ENCODE results near the gene BSND.

Gene BSND

GRCh38 chr1:54986533-54986932 is 12.2 kb upstream of the BSND start:
- no peak overlapping the region for H3K4me3 ChIP-seq (ENCODE audit: low read length)
- H3K27me3 ChIP-seq (ENCODE audit: insufficient read depth, low read length): peaks cover 10% of the 10 kb centered on the region
- H3K9me3 ChIP-seq (ENCODE audit: insufficient read depth, low read depth, low read length): no peaks in the 10 kb centered on the region
- H3K27ac ChIP-seq (ENCODE audit: low read length): no peak overlapping the region
- no peaks in the 10 kb centered on the region for H3K36me3 ChIP-seq (ENCODE audit: insufficient read depth, low read depth, low read length)
- no peak overlapping the region for H3K9ac ChIP-seq (ENCODE audit: low read depth, low read length)
- peaks cover 3% of the 10 kb centered on the region; the same call in 1 of the 2 replicates for H3K4me1 ChIP-seq (ENCODE audit: insufficient read depth, low read length)

- Histone ChIP-seq H3K4me3 (ENCODE audit: low read length) (no peak overlapping the region), H3K9ac (ENCODE audit: low read depth, low read length) (no peak overlapping the region), H3K4me1 (ENCODE audit: insufficient read depth, low read length) (peaks cover 3% of the 10 kb centered on the region; the same call in 1 of the 2 replicates), H3K9me3 (ENCODE audit: insufficient read depth, low read depth, low read length) (no peaks in the 10 kb centered on the region), H3K36me3 (ENCODE audit: insufficient read depth, low read depth, low read length) (no peaks in the 10 kb centered on the region), H3K27ac (ENCODE audit: low read length) (no peak overlapping the region), H3K27me3 (ENCODE audit: insufficient read depth, low read length) (peaks cover under 1% of the 10 kb centered on the region; the same call in 1 of the 2 replicates)
Observed at GRCh38 chr1:54987427-54987826, 11.3 kb upstream of the BSND start.

GRCh38 chr1:54987919-54988705 is 10.6 kb upstream of the BSND start:
- Histone ChIP-seq H3K4me3 (ENCODE audit: low read length) (no peak overlapping the region), H3K9ac (ENCODE audit: low read depth, low read length) (no peak overlapping the region), H3K9me3 (ENCODE audit: insufficient read depth, low read depth, low read length) (no peaks in the 10 kb centered on the region), H3K27me3 (ENCODE audit: insufficient read depth, low read length) (no peaks in the 10 kb centered on the region), H3K27ac (ENCODE audit: low read length) (no peak overlapping the region), H3K4me1 (ENCODE audit: insufficient read depth, low read length) (peaks cover 3% of the 10 kb centered on the region; the same call in 1 of the 2 replicates), H3K36me3 (ENCODE audit: insufficient read depth, low read depth, low read length) (no peaks in the 10 kb centered on the region)

- no peak overlapping the region for H3K4me3 ChIP-seq (ENCODE audit: low read length)
Observed at GRCh38 chr1:54988975-54989374, 9.8 kb upstream of the BSND start.

GRCh38 chr1:54989473-54989872 is 9.3 kb upstream of the BSND start:
- no peaks in the 10 kb centered on the region for H3K9me3 ChIP-seq (ENCODE audit: insufficient read depth, low read depth, low read length)
- no peak overlapping the region for H3K4me3 ChIP-seq (ENCODE audit: low read length)
- H3K4me1 ChIP-seq (ENCODE audit: insufficient read depth, low read length): peaks cover 6% of the 10 kb centered on the region
- H3K27ac ChIP-seq (ENCODE audit: low read length): no peak overlapping the region
- no peaks in the 10 kb centered on the region for H3K36me3 ChIP-seq (ENCODE audit: insufficient read depth, low read depth, low read length)
- H3K27me3 ChIP-seq (ENCODE audit: insufficient read depth, low read length): no peaks in the 10 kb centered on the region
- no peak overlapping the region for H3K9ac ChIP-seq (ENCODE audit: low read depth, low read length)

More at GRCh38 chr1:54988975-54989374, 9.8 kb upstream of the BSND start:
- Histone ChIP-seq H3K27ac (ENCODE audit: low read length) (no peak overlapping the region), H3K4me1 (ENCODE audit: insufficient read depth, low read length) (peaks cover 1% of the 10 kb centered on the region; the same call in 1 of the 2 replicates), H3K36me3 (ENCODE audit: insufficient read depth, low read depth, low read length) (no peaks in the 10 kb centered on the region), H3K9me3 (ENCODE audit: insufficient read depth, low read depth, low read length) (no peaks in the 10 kb centered on the region), H3K27me3 (ENCODE audit: insufficient read depth, low read length) (no peaks in the 10 kb centered on the region), H3K9ac (ENCODE audit: low read depth, low read length) (no peak overlapping the region)

- Histone ChIP-seq H3K27me3 (ENCODE audit: insufficient read depth, low read length) (no peaks in the 10 kb centered on the region), H3K9ac (ENCODE audit: low read depth, low read length) (no peak overlapping the region), H3K27ac (ENCODE audit: low read length) (no peak overlapping the region), H3K4me3 (ENCODE audit: low read length) (no peak overlapping the region), H3K4me1 (ENCODE audit: insufficient read depth, low read length) (peaks cover 13% of the 10 kb centered on the region), H3K9me3 (ENCODE audit: insufficient read depth, low read depth, low read length) (no peaks in the 10 kb centered on the region), H3K36me3 (ENCODE audit: insufficient read depth, low read depth, low read length) (no peaks in the 10 kb centered on the region)
Observed at GRCh38 chr1:54989968-54990810, 8.5 kb upstream of the BSND start.

- no peaks in the 10 kb centered on the region for H3K9me3 ChIP-seq (ENCODE audit: insufficient read depth, low read depth, low read length)
- no peak overlapping the region for H3K27ac ChIP-seq (ENCODE audit: low read length)
- H3K9ac ChIP-seq (ENCODE audit: low read depth, low read length): no peak overlapping the region
- H3K36me3 ChIP-seq (ENCODE audit: insufficient read depth, low read depth, low read length): no peaks in the 10 kb centered on the region
- H3K4me1 ChIP-seq (ENCODE audit: insufficient read depth, low read length): peaks cover 16% of the 10 kb centered on the region
- H3K27me3 ChIP-seq (ENCODE audit: insufficient read depth, low read length): peaks cover 4% of the 10 kb centered on the region; the same call in 1 of the 2 replicates
- H3K4me3 ChIP-seq (ENCODE audit: low read length): no peak overlapping the region
Observed at GRCh38 chr1:54990916-54991315, 7.8 kb upstream of the BSND start.

- Histone ChIP-seq H3K9me3 (ENCODE audit: insufficient read depth, low read depth, low read length) (no peaks in the 10 kb centered on the region), H3K27ac (ENCODE audit: low read length) (no peak overlapping the region), H3K36me3 (ENCODE audit: insufficient read depth, low read depth, low read length) (no peaks in the 10 kb centered on the region), H3K27me3 (ENCODE audit: insufficient read depth, low read length) (peaks cover 15% of the 10 kb centered on the region), H3K4me1 (ENCODE audit: insufficient read depth, low read length) (peaks cover 16% of the 10 kb centered on the region), H3K9ac (ENCODE audit: low read depth, low read length) (no peak overlapping the region), H3K4me3 (ENCODE audit: low read length) (no peak overlapping the region)
Observed at GRCh38 chr1:54991939-54992338, 6.8 kb upstream of the BSND start.

- Histone ChIP-seq H3K36me3 (ENCODE audit: insufficient read depth, low read depth, low read length) (no peaks in the 10 kb centered on the region), H3K9ac (ENCODE audit: low read depth, low read length) (no peak overlapping the region), H3K4me3 (ENCODE audit: low read length) (no peak overlapping the region)
Observed at GRCh38 chr1:54993140-54993539, 5.6 kb upstream of the BSND start.

GRCh38 chr1:54994355-54994990 is 4.3 kb upstream of the BSND start:
- Histone ChIP-seq H3K36me3 (ENCODE audit: insufficient read depth, low read depth, low read length) (no peaks in the 10 kb centered on the region), H3K27me3 (ENCODE audit: insufficient read depth, low read length) (peaks cover 40% of the 10 kb centered on the region), H3K27ac (ENCODE audit: low read length) (no peak overlapping the region), H3K9ac (ENCODE audit: low read depth, low read length) (no peak overlapping the region), H3K4me1 (ENCODE audit: insufficient read depth, low read length) (peaks cover 24% of the 10 kb centered on the region), H3K4me3 (ENCODE audit: low read length) (no peak overlapping the region; the same call in 1 of the 2 replicates), H3K9me3 (ENCODE audit: insufficient read depth, low read depth, low read length) (no peaks in the 10 kb centered on the region)

More at GRCh38 chr1:54993140-54993539, 5.6 kb upstream of the BSND start:
- H3K27me3 ChIP-seq (ENCODE audit: insufficient read depth, low read length): peaks cover 27% of the 10 kb centered on the region
- H3K4me1 ChIP-seq (ENCODE audit: insufficient read depth, low read length): peaks cover 24% of the 10 kb centered on the region
- no peak overlapping the region for H3K27ac ChIP-seq (ENCODE audit: low read length)
- no peaks in the 10 kb centered on the region for H3K9me3 ChIP-seq (ENCODE audit: insufficient read depth, low read depth, low read length)

GRCh38 chr1:54995013-54995760 is 3.5 kb upstream of the BSND start:
- Histone ChIP-seq H3K4me3 (ENCODE audit: low read length) (peak overlapping the region; percentile 20; the same call in 1 of the 2 replicates), H3K27me3 (ENCODE audit: insufficient read depth, low read length) (peaks cover 46% of the 10 kb centered on the region), H3K9ac (ENCODE audit: low read depth, low read length) (no peak overlapping the region), H3K36me3 (ENCODE audit: insufficient read depth, low read depth, low read length) (no peaks in the 10 kb centered on the region), H3K9me3 (ENCODE audit: insufficient read depth, low read depth, low read length) (no peaks in the 10 kb centered on the region), H3K4me1 (ENCODE audit: insufficient read depth, low read length) (peaks cover 24% of the 10 kb centered on the region), H3K27ac (ENCODE audit: low read length) (no peak overlapping the region)
